GM20431 (cell line): ENCODE data around the gene ATXN8OS.
"Not testable (repeated sequence)": the region's sequence is repeated elsewhere in the genome, so short reads cannot be mapped to it uniquely, and the experiment has no call there.

ENCODE experiments used
- in situ Hi-C: fragments of 300-500 bp; cut with MseI, MboI; formaldehyde crosslinking; loops from one replicate; pipeline ENCODE4 v1.15.0; 2020; ENCODE audit warnings: low sequenced_read_pairs; ENCODE audit not compliant: unreplicated experiment

Gene ATXN8OS

GRCh38 chr13:70107498-70108281 lies at the start of gene ATXN8OS:
Gene ATXN8OS, plus strand, starts transcription at chr13:70107826.
- in situ Hi-C loops = no loop called here

- in situ Hi-C loops = no loop called here
Measured at GRCh38 chr13:70080012-70080411, 27.6 kb upstream of the ATXN8OS start.

- in situ Hi-C loops = no loop called here
Measured at GRCh38 chr13:70087247-70087646, 20.4 kb upstream of the ATXN8OS start.

- in situ Hi-C loops = no loop called here
Measured at GRCh38 chr13:70088926-70089325, 18.7 kb upstream of the ATXN8OS start.

GRCh38 chr13:70090036-70090723 lies 17.4 kb upstream of the ATXN8OS start:
- in situ Hi-C loops = no loop called here

GRCh38 chr13:70098669-70099068 lies 9.0 kb upstream of the ATXN8OS start:
- in situ Hi-C loops = no loop called here

GRCh38 chr13:70104481-70104880 lies 3.1 kb upstream of the ATXN8OS start:
- in situ Hi-C loops = no loop called here

GRCh38 chr13:70107125-70107497 lies 515 bp upstream of the ATXN8OS start:
- in situ Hi-C loops = no loop called here

- in situ Hi-C loops = no loop called here
Measured at GRCh38 chr13:70108356-70109105, 905 bp downstream of the ATXN8OS start, which contains the start of gene KLHL1. Gene KLHL1, minus strand, starts transcription at chr13:70108452. Its CDS starts 753 bp downstream, at chr13:70107699.

GRCh38 chr13:70117338-70117905 lies 9.8 kb downstream of the ATXN8OS start:
- in situ Hi-C loops = no loop called here

GRCh38 chr13:70125693-70126092 lies 18.1 kb downstream of the ATXN8OS start:
- in situ Hi-C loops = no loop called here

GRCh38 chr13:70128098-70128497 lies 20.5 kb downstream of the ATXN8OS start:
- in situ Hi-C loops = no loop called here

- in situ Hi-C loops = not testable (repeated sequence)
Measured at GRCh38 chr13:70142658-70143057, 35.0 kb downstream of the ATXN8OS start.

GRCh38 chr13:70162141-70162540 lies 54.5 kb downstream of the ATXN8OS start:
- in situ Hi-C loops = no loop called here

GRCh38 chr13:70170689-70171088 lies 63.1 kb downstream of the ATXN8OS start:
- in situ Hi-C loops = no loop called here

- in situ Hi-C loops = no loop called here
Measured at GRCh38 chr13:70171151-70171550, 63.5 kb downstream of the ATXN8OS start.

GRCh38 chr13:70172946-70173597 lies 65.4 kb downstream of the ATXN8OS start:
- in situ Hi-C loops = no loop called here

GRCh38 chr13:70173598-70173959 lies 66.0 kb downstream of the ATXN8OS start:
- in situ Hi-C loops = no loop called here

- in situ Hi-C loops = no loop called here
Measured at GRCh38 chr13:70178346-70178745, 70.7 kb downstream of the ATXN8OS start.
